Endothelial cell of umbilical vein (primary cell): ENCODE measurements around the gene MYO1B. TPM values are rescaled to one million over a fixed set of nuclear protein-coding genes. Genes with fewer than 3 reads are reported as not detected.

Experiments used
- BruUV-seq: library from RNA; stranded (reverse); fragments of 400-500 nt; replicated peaks from 2 replicates; lab custom pipeline; 2021; lab: Mats Ljungman, UMichigan
- CTCF ChIA-PET: fragments of 300-600, 350-600 bp; sonication (Branson Sonifier 250); formaldehyde crosslinking; loops from one replicate; lab custom pipeline; 2021; ENCODE audit warnings: antibody characterized with exemption, inconsistent platforms; lab: Charles Lee
- POLR2A ChIA-PET: fragments of 300-600, 350-600 bp; sonication (Branson Sonifier 250); formaldehyde crosslinking; loops from one replicate; lab custom pipeline; 2021; ENCODE audit warnings: antibody characterized with exemption, inconsistent platforms; lab: Charles Lee
- DNase-seq: peaks from one replicate; pipeline ENCODE4 v3.0.0-alpha.2; 2011; ENCODE audit warnings: low read depth, low spot score
- FAIRE-seq: peaks from 2 replicates; lab custom pipeline; 2011; peaks lifted over from hg19 to GRCh38; lab: Jason Lieb, UNC
- H2AFZ ChIP-seq: 2 replicates; pipeline ENCODE4 v1.6.0; 2012; ENCODE audit warnings: low read depth, low read length, control low read depth, inconsistent platforms
- H3K27ac ChIP-seq: 2 replicates; pipeline ENCODE4 v1.5.1; 2011; ENCODE audit warnings: low read depth, mild to moderate bottlenecking, control low read depth, low read length, moderate library complexity; ENCODE audit not compliant: insufficient read depth
- H3K27me3 ChIP-seq, 2 experiments: 2 replicates each; pipeline versions ENCODE4 v1.6.0 to v1.6.1; 2011; ENCODE audit warnings: low read length in 2 of 2, mixed read lengths in 1 of 2; ENCODE audit not compliant: control insufficient read depth in 2 of 2, insufficient read depth in 2 of 2
- H3K36me3 ChIP-seq, 2 experiments: 2 replicates in 1 of 2; 3 replicates in 1 of 2; pipeline ENCODE4 v1.5.1; 2011; ENCODE audit warnings: low read length in 2 of 2, mild to moderate bottlenecking in 1 of 2, moderate library complexity in 1 of 2; ENCODE audit not compliant: control insufficient read depth in 2 of 2, insufficient read depth in 2 of 2; ENCODE audit errors: extremely low read depth in 1 of 2
- H3K4me1 ChIP-seq: 3 replicates; pipeline ENCODE4 v1.5.1; 2011; ENCODE audit warnings: mild to moderate bottlenecking, low read length; ENCODE audit not compliant: control insufficient read depth, insufficient read depth; ENCODE audit errors: extremely low read depth
- H3K4me2 ChIP-seq: 2 replicates; pipeline ENCODE4 v1.6.1; 2011; ENCODE audit warnings: low read length, control low read depth, mixed read lengths; ENCODE audit not compliant: insufficient read depth
- H3K4me3 ChIP-seq, 3 experiments: fragments of 200-600 bp in 1 of 3; sonication (generic), shearing (Covaris generic) in 1 of 3; replicated peaks in 1 of 3; 2 replicates each; pipeline ENCODE4 v1.5.1; 2011 to 2016; ENCODE audit warnings: control low read depth in 3 of 3, low read length in 3 of 3, mild to moderate bottlenecking in 2 of 3, inconsistent platforms in 1 of 3, low read depth in 1 of 3, moderate library complexity in 1 of 3; ENCODE audit not compliant: insufficient read depth in 1 of 3
- H3K79me2 ChIP-seq: 2 replicates; pipeline ENCODE4 v1.6.0; 2012; ENCODE audit warnings: low read length, inconsistent platforms; ENCODE audit not compliant: control insufficient read depth, insufficient read depth
- H3K9ac ChIP-seq: replicated peaks from 2 replicates; pipeline ENCODE3; 2011; ENCODE audit warnings: low read length, control low read depth; ENCODE audit not compliant: insufficient read depth; ENCODE audit errors: extremely low read depth
- H3K9me1 ChIP-seq: replicated peaks from 3 replicates; pipeline ENCODE4 v1.6.0; 2011; ENCODE audit warnings: mild to moderate bottlenecking, low read length; ENCODE audit not compliant: control insufficient read depth, insufficient read depth; ENCODE audit errors: extremely low read depth
- H3K9me3 ChIP-seq: replicated peaks from 2 replicates; pipeline ENCODE4 v1.5.1; 2012; ENCODE audit warnings: low read length, inconsistent platforms; ENCODE audit not compliant: control insufficient read depth, insufficient read depth
- H4K20me1 ChIP-seq: replicated peaks from 2 replicates; pipeline ENCODE3; 2011; ENCODE audit warnings: mild to moderate bottlenecking, low read length; ENCODE audit not compliant: control insufficient read depth, insufficient read depth; ENCODE audit errors: extremely low read depth
- CTCF ChIP-seq, 2 donors: IDR thresholded peaks; 1 replicate in 1 of 2; 2 replicates in 1 of 2; pipeline ENCODE4 v1.5.1; 2011; ENCODE audit warnings: low read length in 2 of 2, mild to moderate bottlenecking in 2 of 2, moderate library complexity in 2 of 2, control low read depth in 1 of 2, inconsistent platforms in 1 of 2, low read depth in 1 of 2; ENCODE audit not compliant: insufficient read depth in 1 of 2; ENCODE audit errors: extremely low read depth in 1 of 2
- EZH2 ChIP-seq: IDR thresholded peaks from 2 replicates; pipeline ENCODE4 v1.6.1; 2012; ENCODE audit warnings: borderline replicate concordance, low read depth, mild to moderate bottlenecking, moderate library complexity, low read length, inconsistent platforms; ENCODE audit not compliant: severe bottlenecking
- FOS ChIP-seq: IDR thresholded peaks from 2 replicates; pipeline ENCODE4 v1.6.1; 2011; ENCODE audit warnings: mild to moderate bottlenecking, low read length, moderate library complexity, borderline replicate concordance; ENCODE audit not compliant: insufficient read depth
- GATA2 ChIP-seq: IDR thresholded peaks from 2 replicates; pipeline ENCODE4 v1.7.0; 2011; ENCODE audit warnings: low read depth, mild to moderate bottlenecking, moderate library complexity, mixed read lengths, low read length; ENCODE audit not compliant: insufficient read length, insufficient read depth
- JUN ChIP-seq: IDR thresholded peaks from 2 replicates; pipeline ENCODE4 v1.6.1; 2011; ENCODE audit warnings: borderline replicate concordance, low read depth; ENCODE audit not compliant: insufficient read length, insufficient read depth
- MAX ChIP-seq: IDR thresholded peaks from 2 replicates; pipeline ENCODE4 v1.6.1; 2011; ENCODE audit not compliant: insufficient read depth, insufficient read length
- MYC ChIP-seq: IDR thresholded peaks from one replicate; pipeline ENCODE4 v1.6.1; 2011; ENCODE audit warnings: mild to moderate bottlenecking, low read depth, low read length
- POLR2A ChIP-seq: IDR thresholded peaks from 2 replicates; pipeline ENCODE4 v1.6.1; 2012; ENCODE audit warnings: low read depth, mild to moderate bottlenecking, control low read depth, low read length
- POLR2AphosphoS5 ChIP-seq: IDR thresholded peaks from 2 replicates; pipeline ENCODE4 v1.6.1; 2012; ENCODE audit warnings: low read depth, mild to moderate bottlenecking, control low read depth, low read length, moderate library complexity; ENCODE audit not compliant: insufficient read depth
- dilution Hi-C: fragments of 300-500 bp; cut with MboI; formaldehyde crosslinking; loops from one replicate; pipeline ENCODE4 v1.15.0; 2019; ENCODE audit warnings: low sequenced_read_pairs; ENCODE audit not compliant: extremely low pct_ligation_motif_present
- intact Hi-C: fragments of 100-400 bp; cut with micrococcal nuclease; formaldehyde crosslinking; loops from one replicate; pipeline ENCODE4 v1.10.0; 2022
- polyA plus RNA-seq, 4 experiments: library from polyadenylated mRNA; depleted of rRNA in 3 of 4; stranded (reverse) in 3 of 4; unstranded in 1 of 4; fragments of >200 nt; gene quantifications; 2 replicates each; pipeline versions ENCODE4 v1.2.1 to v1.2.3, GENCODE V29; 2011 to 2012; ENCODE audit warnings: missing spikeins in 1 of 4
- total RNA-seq: library from RNA; stranded (reverse); gene quantifications from 2 replicates; pipeline ENCODE4 v1.2.3, GENCODE V29; 2021

Gene MYO1B
- total and polyA plus RNA-seq, 2 donors (not counting 3 experiments of a cell fraction or from before 2014, with no cell fraction given) = 8.7 to 51.1 TPM

GRCh38 chr2:191206613-191207471 is 38.4 kb upstream of the MYO1B start:
- no peaks in the 10 kb centered on the region for H3K79me2 ChIP-seq
- no peaks in the 10 kb centered on the region for H3K9me3 ChIP-seq
- TF ChIP-seq EZH2 = no peak
- TF ChIP-seq MAX = no peak
- TF ChIP-seq MYC = no peak
- no peak for TF ChIP-seq POLR2A
- no peak for TF ChIP-seq JUN
- no peak for TF ChIP-seq POLR2AphosphoS5
- no peak for TF ChIP-seq GATA2
- no peak for TF ChIP-seq CTCF (IDR thresholded peaks at IDR 0.05; ENCODE audit: extremely low read depth in 1 of 2, insufficient read depth in 1 of 2, low read depth in 1 of 2, low read length in 2 of 2)
- TF ChIP-seq FOS = no peak
- H3K4me3 ChIP-seq = no peak overlapping the region
- H3K4me2 ChIP-seq = no peak overlapping the region
- H3K36me3 ChIP-seq = no peaks in the 10 kb centered on the region
- no peak overlapping the region for H3K27ac ChIP-seq
- peaks cover 0 to 4% of the 10 kb centered on the region in 2 experiments for H3K27me3 ChIP-seq
- intact Hi-C loops (no loop called here), dilution Hi-C loops (no loop called here)
- H4K20me1 ChIP-seq = no peaks in the 10 kb centered on the region
- ChIA-PET CTCF (interaction anchor here (1.1 to 1.4 kb wide), 3 partner anchors 12 to 154 kb away, joined by 3 to 9 read pairs (median 3); no protein-coding TSS in a partner anchor), POLR2A (no interaction called here)
- no TSS peak for BruUV-seq
- no peaks in the 10 kb centered on the region for H3K4me1 ChIP-seq
- DNase-seq (no peak), FAIRE-seq (no peak)
- no peak overlapping the region for H3K9ac ChIP-seq
- H2AFZ ChIP-seq = no peak overlapping the region
- no peaks in the 10 kb centered on the region for H3K9me1 ChIP-seq
